Glutamatergic neuron (in vitro differentiated cells): ENCODE data around the gene DCTN3. TPM values are rescaled to one million over a fixed set of nuclear protein-coding genes. Genes with fewer than 3 reads are reported as not detected.
A peak's percentile ranks its signal among the peaks of the same experiment; 100 is the strongest.

Experiments
- DNase-seq: peaks from one replicate; pipeline ENCODE4 v3.0.0; 2022
- H3K27ac Mint-ChIP-seq: one replicate; pipeline ENCODE4 v1.8.0; 2020; ENCODE audit warnings: mild to moderate bottlenecking, mixed read lengths, inconsistent platforms; ENCODE audit not compliant: unreplicated experiment
- H3K27me3 Mint-ChIP-seq: one replicate; pipeline ENCODE4 v1.8.0; 2020; ENCODE audit warnings: mild to moderate bottlenecking, moderate library complexity, mixed read lengths, inconsistent platforms; ENCODE audit not compliant: unreplicated experiment
- H3K36me3 Mint-ChIP-seq: one replicate; pipeline ENCODE4 v1.8.0; 2020; ENCODE audit warnings: mild to moderate bottlenecking, mixed read lengths, inconsistent platforms; ENCODE audit not compliant: unreplicated experiment
- H3K4me1 Mint-ChIP-seq: one replicate; pipeline ENCODE4 v1.8.0; 2020; ENCODE audit warnings: mild to moderate bottlenecking, low read depth, mixed read lengths, inconsistent platforms; ENCODE audit not compliant: unreplicated experiment
- H3K4me3 Mint-ChIP-seq: one replicate; pipeline ENCODE4 v1.8.0; 2020; ENCODE audit warnings: mild to moderate bottlenecking, mixed read lengths, inconsistent platforms; ENCODE audit not compliant: unreplicated experiment
- H3K9me3 Mint-ChIP-seq: one replicate; pipeline ENCODE4 v1.8.0; 2020; ENCODE audit warnings: mild to moderate bottlenecking, moderate library complexity, mixed read lengths, inconsistent platforms; ENCODE audit not compliant: unreplicated experiment
- CTCF ChIP-seq: fragments of 200-600 bp; sonication (generic); IDR thresholded peaks from one replicate; pipeline ENCODE4 v1.5.0; 2021; ENCODE audit not compliant: partially characterized antibody, unreplicated experiment
- total RNA-seq: library from RNA; stranded (reverse); fragmentation: NEBNext Ultra II Directional; extraction: Animal tissue kit (Norgen Biotek cat#: 25700); gene quantifications from one replicate; pipeline ENCODE4 v1.2.1, GENCODE V29; 2021; ENCODE audit not compliant: unreplicated experiment

Gene DCTN3
- total RNA-seq, 1 donor from 2014 or later, result 119 TPM

DNA sequence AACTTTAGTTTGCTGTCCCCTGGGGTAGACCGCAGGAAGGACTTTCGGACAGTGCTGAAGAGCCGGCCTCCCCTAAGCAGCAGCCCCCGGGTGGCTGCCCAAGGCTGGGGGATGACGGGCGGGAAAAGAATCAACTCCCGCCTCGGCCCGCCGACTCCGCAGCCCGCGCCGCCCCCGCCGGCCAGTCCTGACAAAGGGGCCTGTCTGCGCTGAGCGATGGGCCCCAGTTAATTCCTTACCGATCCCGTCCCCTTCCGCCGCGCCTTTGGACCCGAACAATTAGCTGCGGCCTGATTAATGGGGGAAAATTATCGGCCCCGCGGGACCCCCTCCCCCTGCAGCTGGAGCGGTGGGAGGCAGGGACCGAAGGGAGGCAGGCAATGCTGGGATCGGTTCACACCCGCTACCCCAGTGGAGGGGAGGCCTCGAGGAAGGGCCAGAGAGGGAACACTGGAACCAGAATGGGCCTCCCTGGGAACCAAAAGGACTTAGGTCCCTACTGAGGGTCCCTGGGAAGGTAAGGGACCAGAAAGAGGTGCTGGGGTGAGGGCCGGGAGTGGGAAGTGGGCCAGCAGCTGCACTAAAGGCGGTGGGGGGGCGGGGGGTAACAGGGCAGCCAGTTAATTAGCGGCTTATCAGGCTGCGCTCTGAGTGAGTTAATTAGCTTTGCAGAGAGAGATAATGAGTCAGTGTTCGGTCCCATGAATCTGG lies 4.3 kb upstream of the DCTN3 start:
- H3K27ac Mint-ChIP-seq, result no peak overlapping the region
- DNase-seq, result no peak
- peaks cover 36% of the 10 kb centered on the region for H3K27me3 Mint-ChIP-seq
- peaks cover 11% of the 10 kb centered on the region for H3K4me1 Mint-ChIP-seq
- no peak for TF ChIP-seq CTCF
- no peak overlapping the region for H3K4me3 Mint-ChIP-seq
- H3K9me3 Mint-ChIP-seq, result peaks cover 11% of the 10 kb centered on the region
- peaks cover 6% of the 10 kb centered on the region for H3K36me3 Mint-ChIP-seq

DNA sequence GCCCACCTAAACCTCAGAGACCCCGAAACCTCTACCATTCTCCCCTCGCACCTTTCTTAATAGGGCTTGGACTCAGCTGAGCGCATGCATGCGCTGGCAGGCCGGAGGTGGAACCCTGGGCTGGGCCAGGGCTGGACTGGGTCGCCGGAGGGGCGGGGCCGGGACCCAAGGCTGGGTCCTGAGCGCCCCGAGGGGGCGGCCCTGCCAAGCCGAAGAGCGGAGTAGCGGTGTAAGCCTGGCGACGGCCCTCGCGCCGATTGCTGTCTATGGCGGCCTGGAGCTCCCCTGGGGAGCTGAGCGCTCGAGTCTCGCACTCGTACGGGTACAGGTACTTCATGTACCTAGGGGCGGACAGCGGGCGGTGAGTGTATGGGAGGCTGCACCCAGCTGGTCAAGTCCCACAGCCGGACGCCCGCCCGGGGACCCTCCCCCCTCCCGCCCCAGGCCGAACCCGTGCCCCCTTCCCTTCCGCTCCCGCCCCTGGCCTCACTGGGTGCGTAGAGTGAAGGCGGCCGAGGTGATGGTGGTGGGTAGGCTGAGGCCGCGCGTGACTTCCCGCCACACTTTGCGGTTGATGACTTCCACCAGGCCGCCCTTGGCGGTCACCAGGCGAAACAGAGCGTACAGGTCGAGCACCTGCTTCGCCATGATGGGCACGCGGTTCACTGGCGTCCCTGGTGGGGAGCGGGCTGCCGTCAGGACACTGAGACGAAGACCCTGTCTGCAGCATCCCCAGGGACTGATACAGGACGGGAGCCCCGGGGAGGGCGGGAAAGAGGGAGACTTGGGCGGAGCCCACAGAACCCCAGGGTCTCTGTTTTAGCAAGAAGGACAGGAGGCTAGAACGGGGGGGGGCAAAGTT lies 3.3 kb upstream of the DCTN3 start:
- Mint-ChIP-seq H3K36me3 (peaks cover 5% of the 10 kb centered on the region), H3K9me3 (peaks cover 8% of the 10 kb centered on the region), H3K27ac (no peak overlapping the region), H3K4me1 (peaks cover 11% of the 10 kb centered on the region), H3K27me3 (peaks cover 30% of the 10 kb centered on the region), H3K4me3 (no peak overlapping the region)
- DNase-seq, result no peak
- no peak for TF ChIP-seq CTCF

DNA sequence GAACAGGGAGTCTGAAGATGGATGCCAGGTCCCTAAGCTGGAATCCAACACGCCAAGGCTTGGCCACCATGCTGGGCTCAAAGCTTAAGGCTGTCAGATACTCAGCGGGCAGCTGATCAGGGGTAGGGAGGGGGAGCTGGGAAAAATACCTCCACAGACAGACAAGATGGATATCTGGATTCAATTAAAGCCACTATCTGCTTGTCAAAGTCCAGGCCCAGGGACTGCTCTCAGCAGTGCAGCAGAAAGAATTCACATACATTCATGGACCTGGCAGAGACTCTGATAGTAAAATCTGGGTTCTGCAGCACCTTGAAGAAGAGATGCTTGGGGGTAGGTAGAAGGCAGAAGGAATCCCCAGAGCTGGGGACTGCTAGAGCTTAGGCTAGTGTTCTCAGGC lies 5.2 kb downstream of the DCTN3 start:
- no peak overlapping the region for H3K4me3 Mint-ChIP-seq
- peaks cover 2% of the 10 kb centered on the region for H3K27me3 Mint-ChIP-seq
- H3K36me3 Mint-ChIP-seq, result no peaks in the 10 kb centered on the region
- H3K4me1 Mint-ChIP-seq, result peaks cover 14% of the 10 kb centered on the region
- no peak for DNase-seq
- peaks cover 9% of the 10 kb centered on the region for H3K9me3 Mint-ChIP-seq
- TF ChIP-seq CTCF, result no peak
- no peak overlapping the region for H3K27ac Mint-ChIP-seq

GRCh38 chr9:34612788-34613390 lies 7.4 kb downstream of the DCTN3 start:
- peak; percentile 82 for DNase-seq
- peak overlapping the region; percentile 87 for H3K27ac Mint-ChIP-seq
- H3K9me3 Mint-ChIP-seq, result peaks cover 10% of the 10 kb centered on the region
- peaks cover 2% of the 10 kb centered on the region for H3K27me3 Mint-ChIP-seq
- TF ChIP-seq CTCF, result peak; percentile 81
- H3K36me3 Mint-ChIP-seq, result no peaks in the 10 kb centered on the region
- peaks cover 11% of the 10 kb centered on the region for H3K4me1 Mint-ChIP-seq
- peak overlapping the region; percentile 84 for H3K4me3 Mint-ChIP-seq
